T-cell (primary cell): Measurements from ENCODE around the gene MALAT1. TPM values are rescaled to one million over a fixed set of nuclear protein-coding genes. Genes with fewer than 3 reads are reported as not detected.
"Not testable (repeated sequence)": the region's sequence is repeated elsewhere in the genome, so short reads cannot be mapped to it uniquely, and the experiment has no call there.

Experiments
- ATAC-seq, 4 experiments: fragments of 200-7000 bp in 3 of 4; fragments of 150-1000 bp in 1 of 4; cut with Tn5 transposase; replicated peaks in 1 of 4; 1 replicate in 3 of 4; 2 replicates in 1 of 4; pipeline ENCODE4 v1.10.0; 2021; ENCODE audit warnings: moderate library complexity in 3 of 4, mild to moderate bottlenecking in 2 of 4, moderate number of reproducible peaks in 1 of 4
- CTCF ChIA-PET, 2 donors: fragments of 300-600 bp; sonication (Branson Sonifier 250); formaldehyde crosslinking; loops; one replicate each; lab custom pipeline; 2022; ENCODE audit warnings: antibody characterized with exemption in 2 of 2; lab: Charles Lee
- POLR2A ChIA-PET, 2 donors: fragments of 300-600 bp; sonication (Branson Sonifier 250); formaldehyde crosslinking; loops; one replicate each; lab custom pipeline; 2022; ENCODE audit warnings: antibody characterized with exemption in 2 of 2; lab: Charles Lee
- DNase-seq, 35 experiments: peaks; one replicate each; pipeline versions ENCODE4 v3.0.0 to v3.0.0-alpha.2; 2013 to 2023
- H3K27ac ChIP-seq: one replicate; pipeline ENCODE4 v1.5.1; 2013; ENCODE audit warnings: low read length
- H3K27me3 ChIP-seq, 2 experiments: replicated peaks in 1 of 2; 1 replicate in 1 of 2; 2 replicates in 1 of 2; pipeline versions ENCODE4 v1.6.1 to v1.7.0; 2013; ENCODE audit warnings: low read length in 1 of 2, mixed read lengths in 1 of 2; ENCODE audit not compliant: control insufficient read depth in 2 of 2, insufficient read depth in 2 of 2; ENCODE audit errors: extremely low read depth in 1 of 2
- H3K36me3 ChIP-seq, 2 donors: 1 replicate in 1 of 2; 2 replicates in 1 of 2; pipeline versions ENCODE4 v1.6.1 to v1.7.0; 2013; ENCODE audit warnings: low read length in 1 of 2; ENCODE audit not compliant: control insufficient read depth in 2 of 2, insufficient read depth in 1 of 2; ENCODE audit errors: extremely low read depth in 1 of 2
- H3K4me1 ChIP-seq, 2 experiments: 1 replicate in 1 of 2; 2 replicates in 1 of 2; pipeline versions ENCODE4 v1.6.1 to v1.7.0; 2013; ENCODE audit warnings: low read length in 2 of 2, mixed read lengths in 1 of 2; ENCODE audit not compliant: insufficient read depth in 2 of 2, control insufficient read depth in 1 of 2; ENCODE audit errors: extremely low read depth in 1 of 2
- H3K4me3 ChIP-seq, 2 donors: 1 replicate in 1 of 2; 2 replicates in 1 of 2; pipeline versions ENCODE4 v1.5.1 to v1.7.0; 2013; ENCODE audit warnings: mild to moderate bottlenecking in 2 of 2, low read length in 1 of 2, moderate library complexity in 1 of 2; ENCODE audit not compliant: control insufficient read depth in 1 of 2; ENCODE audit errors: extremely low read depth in 1 of 2
- H3K9me3 ChIP-seq: 2 replicates; pipeline ENCODE4 v1.7.0; 2013
- H3K27ac Mint-ChIP-seq, 2 donors: one replicate each; pipeline ENCODE4 v1.8.0; 2020 to 2021; ENCODE audit warnings: mild to moderate bottlenecking in 2 of 2, mixed read lengths in 2 of 2
- H3K27me3 Mint-ChIP-seq, 2 donors: one replicate each; pipeline ENCODE4 v1.8.0; 2021 to 2022; ENCODE audit warnings: mixed read lengths in 2 of 2
- H3K36me3 Mint-ChIP-seq: one replicate; pipeline ENCODE4 v1.8.0; 2021; ENCODE audit warnings: mixed read lengths
- H3K4me1 Mint-ChIP-seq, 3 donors: one replicate each; pipeline ENCODE4 v1.8.0; 2020 to 2022; ENCODE audit warnings: mixed read lengths in 3 of 3, mild to moderate bottlenecking in 1 of 3
- H3K4me3 Mint-ChIP-seq, 3 donors: one replicate each; pipeline ENCODE4 v1.8.0; 2020 to 2022; ENCODE audit warnings: mild to moderate bottlenecking in 3 of 3, mixed read lengths in 3 of 3, moderate library complexity in 3 of 3
- H3K9me3 Mint-ChIP-seq, 3 donors: one replicate each; pipeline ENCODE4 v1.8.0; 2020 to 2022; ENCODE audit warnings: mixed read lengths in 3 of 3
- WGBS: methylation state at CpG from one replicate; pipeline ENCODE4 v1.1.5; 2013; ENCODE audit warnings: missing lambda C conversion rate; ENCODE audit not compliant: insufficient coverage; 5-methylcytosine and 5-hydroxymethylcytosine counted together
- total RNA-seq, 35 experiments: library from RNA in 6 of 35; stranded (reverse) in 6 of 35; fragments of 120-200 nt in 1 of 35; gene quantifications; one replicate each; pipeline versions ENCODE4 v1.2.1 to v1.2.4 and lab custom pipeline; 2013 to 2026

The MALAT1 gene
- total RNA-seq, 5 donors from 2014 or later (not counting 1 experiment from before 2014, with no cell fraction given), result 21,382 to 33,585 (median 22,045) TPM

DNA sequence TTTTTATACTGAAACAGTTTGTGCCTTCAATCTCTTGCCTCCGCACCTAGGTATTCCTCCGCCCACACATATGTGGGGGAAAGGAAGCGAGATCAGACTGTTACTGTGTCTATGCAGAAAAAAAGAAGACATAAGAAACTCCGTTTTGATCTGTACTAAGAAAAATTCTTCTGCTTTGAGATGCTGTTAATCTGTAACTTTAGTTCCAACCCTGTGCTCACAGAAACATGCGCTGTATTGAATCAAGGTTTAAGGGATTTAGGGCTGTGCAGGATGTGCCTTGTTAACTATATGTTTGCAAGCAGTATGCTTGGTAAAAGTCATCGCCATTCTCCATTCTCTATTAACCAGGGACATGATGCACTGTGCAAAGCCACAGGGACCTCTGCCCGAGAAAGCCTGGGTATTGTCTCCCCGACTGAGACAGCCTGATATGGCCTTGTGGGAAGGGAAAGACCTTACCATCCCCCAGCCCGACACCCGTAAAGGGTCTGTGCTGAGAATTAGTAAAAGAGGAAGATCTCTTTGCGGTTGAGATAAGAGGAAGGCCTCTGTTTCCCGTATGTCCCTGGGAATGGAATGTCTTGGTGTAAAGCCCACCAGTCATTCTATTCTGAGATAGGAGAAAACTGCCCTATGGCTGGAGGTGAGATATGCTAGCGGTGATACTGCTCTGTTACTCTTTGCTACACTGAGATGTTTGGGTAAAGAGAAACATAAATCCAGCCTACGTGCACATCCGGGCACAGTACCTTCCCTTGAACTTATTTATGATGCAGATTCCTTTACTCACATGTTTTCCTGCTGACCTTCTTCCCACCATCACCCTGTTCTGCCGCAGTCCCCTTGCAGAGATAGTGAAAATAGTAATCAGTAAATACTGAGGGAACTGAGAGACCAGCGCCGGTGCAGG, 24.1 kb downstream of the MALAT1 start:
- H3K27me3 Mint-ChIP-seq, H3K9me3 Mint-ChIP-seq, H3K27me3 ChIP-seq, H3K9me3 ChIP-seq, CTCF ChIA-PET, POLR2A ChIA-PET, H3K36me3 Mint-ChIP-seq: not testable (repeated sequence)
- H3K4me1 Mint-ChIP-seq, result peaks cover 40 to 50% (median 47%) of the 10 kb centered on the region in 3 donors
- peak overlapping the region; percentile 63 to 73 (median 72) for H3K4me3 Mint-ChIP-seq
- H3K36me3 ChIP-seq, result peaks cover 4 to 17% of the 10 kb centered on the region in 2 donors
- H3K4me1 ChIP-seq, result peaks cover 33 to 46% of the 10 kb centered on the region in 2 experiments
- peak overlapping the region; percentile 70 for H3K27ac ChIP-seq
- H3K27ac Mint-ChIP-seq, result peak overlapping the region; percentile 86 to 93
- peak in 6 of 35 experiments; percentile 33 to 63 (median 48) for DNase-seq
- WGBS, result 60% methylated on average over 1 of the region's 18 CpGs
- peak; percentile 12 to 53 (median 35) for ATAC-seq
- peak overlapping the region; percentile 36 to 42 for H3K4me3 ChIP-seq

DNA sequence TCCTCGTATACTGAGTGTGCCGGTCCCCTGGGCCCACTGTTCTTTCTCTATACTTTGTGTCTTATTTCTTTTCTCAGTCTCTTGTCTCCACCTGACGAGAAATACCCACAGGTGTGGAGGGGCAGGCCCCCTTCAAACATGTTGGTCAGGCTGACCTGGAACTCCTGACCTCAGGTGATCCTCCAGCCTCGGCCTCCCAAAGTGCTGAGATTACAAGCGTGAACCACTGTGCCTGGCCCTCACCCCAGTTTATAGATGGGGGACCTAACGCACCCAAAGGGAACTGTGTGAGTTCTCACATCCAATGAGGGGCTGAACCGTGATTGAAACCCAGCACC, 24.8 kb downstream of the MALAT1 start:
- 73% methylated on average over 4 of the region's 7 CpGs for WGBS
- Mint-ChIP-seq H3K4me3 (peak overlapping the region; percentile 63 to 73 (median 72)), H3K4me1 (peaks cover 42 to 51% (median 47%) of the 10 kb centered on the region in 3 donors), H3K27ac (peak overlapping the region; percentile 86 to 93)
- CTCF ChIA-PET, result interaction anchor here in 1 of 2 donors (0.5 kb wide), 1 partner anchor 27 kb away, joined by 3 read pairs; no protein-coding TSS in a partner anchor
- DNase-seq, H3K27me3 ChIP-seq, POLR2A ChIA-PET, H3K36me3 Mint-ChIP-seq, H3K9me3 ChIP-seq, H3K27me3 Mint-ChIP-seq, H3K9me3 Mint-ChIP-seq: not testable (repeated sequence)
- peak overlapping the region; percentile 70 for H3K27ac ChIP-seq
- H3K4me1 ChIP-seq, result peaks cover 33 to 46% of the 10 kb centered on the region in 2 experiments
- H3K4me3 ChIP-seq, result peak overlapping the region in 1 of 2 donors; percentile 42
- peak in 3 of 4 experiments; percentile 1 to 13 (median 11) for ATAC-seq
- H3K36me3 ChIP-seq, result peaks cover 4 to 17% of the 10 kb centered on the region in 2 donors

DNA sequence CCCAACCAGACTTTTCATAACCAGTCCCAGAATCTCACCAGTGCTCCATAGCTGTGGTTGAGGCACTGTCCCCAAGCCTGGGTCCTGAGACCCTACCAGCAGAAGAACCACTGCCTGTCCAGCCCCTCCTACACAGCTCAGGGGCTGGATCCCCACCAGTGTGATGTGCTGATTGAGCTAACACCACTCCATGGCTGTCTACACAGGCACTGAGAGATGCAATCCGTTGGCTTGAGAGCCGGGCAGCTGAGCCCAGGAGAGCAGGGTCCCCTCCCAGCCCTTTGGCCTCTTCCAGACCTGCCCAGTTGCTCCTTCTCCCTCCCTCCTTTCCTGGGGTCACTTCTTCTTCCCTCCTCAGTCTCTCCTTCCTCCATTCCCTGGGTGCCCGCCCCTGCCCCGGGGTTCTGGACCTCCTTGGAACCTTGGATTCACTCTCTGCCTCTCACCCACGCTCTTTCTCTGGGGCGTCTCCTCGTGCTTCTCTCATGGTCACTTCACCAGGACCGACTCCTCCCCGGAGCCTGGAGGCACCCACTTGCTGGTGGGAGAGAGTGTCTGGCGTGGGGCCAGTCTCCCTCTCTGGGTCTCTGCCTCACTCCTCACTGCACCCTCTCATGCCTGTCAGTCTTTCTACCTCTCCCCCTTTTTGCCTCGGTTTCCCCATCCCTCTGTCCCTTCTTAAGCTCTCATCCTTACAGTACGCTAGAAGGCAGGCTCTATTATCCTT, 25.3 kb downstream of the MALAT1 start:
- no peaks in the 10 kb centered on the region for H3K9me3 Mint-ChIP-seq
- DNase-seq (no peak), ATAC-seq (peak; percentile 11 to 26 (median 13))
- peaks cover 48 to 55% (median 50%) of the 10 kb centered on the region in 3 donors for H3K4me1 Mint-ChIP-seq
- H3K36me3 Mint-ChIP-seq, result peaks cover 13% of the 10 kb centered on the region
- Histone ChIP-seq H3K36me3 (peaks cover 4 to 18% of the 10 kb centered on the region in 2 donors), H3K4me3 (peak overlapping the region; percentile 1 to 29), H3K27me3 (no peaks in the 10 kb centered on the region), H3K27ac (peak overlapping the region; percentile 70), H3K4me1 (peaks cover 33 to 47% of the 10 kb centered on the region in 2 experiments), H3K9me3 (no peaks in the 10 kb centered on the region)
- H3K27me3 Mint-ChIP-seq, result peaks cover 0 to 2% of the 10 kb centered on the region in 2 donors
- WGBS, result 71% methylated on average over 8 of the region's 12 CpGs
- ChIA-PET CTCF (interaction anchor here in 1 of 2 donors (0.5 to 1.1 kb wide), 4 partner anchors 14 to 195 kb away, joined by 3 to 7 read pairs (median 3); no protein-coding TSS in a partner anchor), POLR2A (interaction anchor here in 1 of 2 donors (0.6 to 0.9 kb wide), 2 partner anchors 25 to 364 kb away, joined by 4 to 5 read pairs; partner anchors contain the start of genes FIBP and MALAT1)
- peak overlapping the region; percentile 72 to 75 (median 73) for H3K4me3 Mint-ChIP-seq
- H3K27ac Mint-ChIP-seq, result peak overlapping the region; percentile 86 to 93

DNA sequence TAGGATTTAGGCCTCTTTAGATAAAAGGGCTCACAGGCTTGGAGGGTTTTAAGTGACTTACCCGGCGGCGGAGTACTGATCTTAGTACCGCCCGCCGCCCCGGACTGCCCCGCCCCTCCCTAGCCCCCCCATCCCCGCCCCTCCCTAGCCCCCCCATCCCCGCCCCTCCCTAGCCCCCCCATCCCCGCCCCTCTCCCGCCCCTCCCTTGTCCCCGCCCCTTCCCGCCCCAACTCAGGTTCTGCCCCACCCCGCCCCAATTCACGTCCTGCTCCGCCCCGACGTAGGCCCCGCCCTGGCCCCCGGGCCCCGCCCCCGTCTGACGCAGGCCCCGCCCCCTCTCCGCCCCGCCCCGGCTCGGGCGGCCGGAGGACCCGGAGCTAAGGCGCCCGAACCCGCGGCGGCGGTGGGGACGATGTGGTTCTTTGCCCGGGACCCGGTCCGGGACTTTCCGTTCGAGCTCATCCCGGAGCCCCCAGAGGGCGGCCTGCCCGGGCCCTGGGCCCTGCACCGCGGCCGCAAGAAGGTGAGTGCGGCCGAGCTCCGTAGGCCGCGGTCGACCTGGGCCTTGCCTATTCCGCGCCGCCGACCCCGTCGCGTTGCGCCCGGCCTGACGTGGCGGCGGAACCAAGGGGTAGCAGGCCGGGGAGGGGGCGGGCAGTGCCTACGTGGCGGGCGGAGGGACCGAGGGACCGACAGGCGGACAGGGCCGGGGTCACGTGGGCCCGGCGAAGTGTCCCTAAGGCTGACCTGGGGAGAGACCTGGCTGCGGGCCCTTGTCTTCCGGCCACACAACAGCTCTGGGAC, 26.1 kb downstream of the MALAT1 start, which contains the start of gene SCYL1:
Gene SCYL1 (plus strand): TSS at position 343 of the 805 bp plus-strand sequence. CDS start 71 bp downstream, at position 414.
- no peaks in the 10 kb centered on the region for H3K9me3 Mint-ChIP-seq
- H3K4me3 Mint-ChIP-seq, result peak within 1 kb of the TSS; percentile 73 to 81 (median 79)
- ATAC-seq (peak; percentile 77 to 90 (median 82)), DNase-seq (peak; percentile 55 to 87 (median 74))
- H3K27ac Mint-ChIP-seq, result peak within 1 kb of the TSS; percentile 86 to 93
- peaks cover 37 to 55% of the 10 kb centered on the region in 2 experiments for H3K4me1 ChIP-seq
- H3K4me1 Mint-ChIP-seq, result peaks cover 53 to 59% (median 54%) of the 10 kb centered on the region in 3 donors
- no peaks in the 10 kb centered on the region for H3K27me3 ChIP-seq
- H3K27me3 Mint-ChIP-seq, result peaks cover 0 to 2% of the 10 kb centered on the region in 2 donors
- H3K9me3 ChIP-seq, result no peaks in the 10 kb centered on the region
- peak within 1 kb of the TSS; percentile 78 to 89 for H3K4me3 ChIP-seq
- POLR2A ChIA-PET, result interaction anchor here (0.6 to 0.9 kb wide), 6 partner anchors 26 to 363 kb away, joined by 4 to 10 read pairs (median 6); partner anchors contain the start of genes FAM89B (in 1 of the 2), FIBP (in 1 of the 2) and MALAT1 (in 1 of the 2)
- peak within 1 kb of the TSS; percentile 70 for H3K27ac ChIP-seq
- CTCF ChIA-PET, result interaction anchor here in 1 of 2 donors (0.6 to 1.1 kb wide), 5 partner anchors 14 to 413 kb away, joined by 3 to 7 read pairs (median 3); no protein-coding TSS in a partner anchor
- H3K36me3 ChIP-seq, result peaks cover 4 to 26% of the 10 kb centered on the region in 2 donors
- WGBS, result under 1% methylated on average over 54 of the region's 82 CpGs
- H3K36me3 Mint-ChIP-seq, result peaks cover 16% of the 10 kb centered on the region

DNA sequence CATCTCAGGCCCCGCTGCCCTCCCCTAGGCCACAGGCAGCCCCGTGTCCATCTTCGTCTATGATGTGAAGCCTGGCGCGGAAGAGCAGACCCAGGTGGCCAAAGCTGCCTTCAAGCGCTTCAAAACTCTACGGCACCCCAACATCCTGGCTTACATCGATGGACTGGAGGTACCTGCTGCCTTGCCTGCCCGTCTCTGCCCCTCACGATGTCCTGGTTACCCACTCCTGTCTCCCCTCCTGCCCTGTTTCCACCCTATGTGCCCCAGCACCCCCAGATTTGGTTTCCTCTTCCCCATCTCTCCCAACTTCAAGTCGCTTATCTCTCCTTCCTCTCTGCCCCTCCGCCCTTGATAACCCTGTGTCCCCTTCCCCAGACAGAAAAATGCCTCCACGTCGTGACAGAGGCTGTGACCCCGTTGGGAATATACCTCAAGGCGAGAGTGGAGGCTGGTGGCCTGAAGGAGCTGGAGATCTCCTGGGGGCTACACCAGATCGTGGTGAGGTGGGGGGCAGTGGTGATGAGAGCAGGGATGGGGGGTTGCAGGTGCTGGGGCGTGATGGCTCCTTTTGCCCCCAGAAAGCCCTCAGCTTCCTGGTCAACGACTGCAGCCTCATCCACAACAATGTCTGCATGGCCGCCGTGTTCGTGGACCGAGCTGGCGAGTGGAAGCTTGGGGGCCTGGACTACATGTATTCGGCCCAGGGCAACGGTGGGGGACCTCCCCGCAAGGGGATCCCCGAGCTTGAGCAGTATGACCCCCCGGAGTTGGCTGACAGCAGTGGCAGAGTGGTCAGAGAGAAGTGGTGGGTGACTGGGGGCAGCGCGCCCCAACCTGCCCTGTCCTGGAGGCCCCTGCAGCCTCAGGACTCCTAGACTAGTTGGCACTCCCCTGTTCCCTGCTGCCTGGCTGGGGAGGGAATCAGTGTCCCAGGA, 27.0 kb downstream of the MALAT1 start:
- Histone ChIP-seq H3K4me3 (peak overlapping the region; percentile 78 to 89), H3K27me3 (no peaks in the 10 kb centered on the region), H3K36me3 (peaks cover 4 to 34% of the 10 kb centered on the region in 2 donors), H3K27ac (peak overlapping the region; percentile 49), H3K9me3 (no peaks in the 10 kb centered on the region), H3K4me1 (peaks cover 40 to 63% of the 10 kb centered on the region in 2 experiments)
- ATAC-seq (peak; percentile 11 to 30 (median 20)), DNase-seq (peak in 1 of 35 experiments; percentile 45)
- Mint-ChIP-seq H3K27me3 (peaks cover 0 to 2% of the 10 kb centered on the region in 2 donors), H3K36me3 (peaks cover 21% of the 10 kb centered on the region), H3K9me3 (no peaks in the 10 kb centered on the region), H3K27ac (peak overlapping the region; percentile 70 to 80), H3K4me1 (peaks cover 57 to 63% (median 59%) of the 10 kb centered on the region in 3 donors), H3K4me3 (peak overlapping the region; percentile 73 to 81 (median 79))
- POLR2A ChIA-PET, result interaction anchor here (0.6 to 0.9 kb wide), 6 partner anchors 27 to 175 kb away, joined by 3 to 10 read pairs (median 6); partner anchors contain the start of genes FAM89B (in 1 of the 2) and MALAT1 (in 1 of the 2)
- CTCF ChIA-PET, result interaction anchor here in 1 of 2 donors (0.6 to 1.1 kb wide), 4 partner anchors 15 to 537 kb away, joined by 3 to 7 read pairs (median 4); no protein-coding TSS in a partner anchor
- 55% methylated on average over 23 of the region's 31 CpGs for WGBS
